ENCODE measurements around the gene STEAP4. TPM values are rescaled to one million over a fixed set of nuclear protein-coding genes. Genes with fewer than 3 reads are reported as not detected.

The STEAP4 gene
- total RNA-seq, 2 experiments from 2014 or later: not detected

DNA sequence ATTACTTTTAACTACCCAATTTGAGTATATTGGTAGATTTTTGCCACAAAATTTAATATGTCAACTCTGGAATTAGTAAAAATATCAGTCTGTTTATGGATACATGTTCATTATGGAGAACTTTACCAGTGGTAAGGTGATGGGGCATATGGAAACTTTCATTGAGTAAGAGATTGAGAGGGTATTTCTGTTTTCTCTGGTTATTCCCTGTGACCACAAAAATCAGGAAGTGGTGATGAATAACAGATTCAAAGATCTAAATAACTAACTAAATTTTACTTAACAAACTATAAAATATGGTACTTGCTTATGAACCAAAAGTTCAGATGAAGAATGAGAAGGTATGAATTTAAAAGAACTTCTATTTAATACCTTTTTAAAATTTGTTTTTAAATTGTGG is 22.1 kb upstream of the STEAP4 start:
- Mint-ChIP-seq H3K4me1 (no peaks in the 10 kb centered on the region), H3K27me3 (no peaks in the 10 kb centered on the region), H3K27ac (no peak overlapping the region), H3K9me3 (no peaks in the 10 kb centered on the region), H3K4me3 (no peak overlapping the region), H3K36me3 (ENCODE audit: low read depth) (no peaks in the 10 kb centered on the region)
- CTCF ChIA-PET: no interaction called here
- DNase-seq: no peak
- POLR2A ChIA-PET: no interaction called here

GRCh38 chr7:88324699-88325098 is 18.0 kb upstream of the STEAP4 start:
- no peaks in the 10 kb centered on the region for H3K9me3 Mint-ChIP-seq
- H3K4me3 Mint-ChIP-seq: no peak overlapping the region
- CTCF ChIA-PET: no interaction called here
- POLR2A ChIA-PET: no interaction called here
- no peak for DNase-seq
- H3K27me3 Mint-ChIP-seq: peaks cover 3% of the 10 kb centered on the region
- H3K4me1 Mint-ChIP-seq: no peaks in the 10 kb centered on the region
- no peak overlapping the region for H3K27ac Mint-ChIP-seq
- H3K36me3 Mint-ChIP-seq (ENCODE audit: low read depth): no peaks in the 10 kb centered on the region

GRCh38 chr7:88322151-88322550 is 15.5 kb upstream of the STEAP4 start:
- Mint-ChIP-seq H3K4me3 (no peak overlapping the region), H3K27me3 (peaks cover 6% of the 10 kb centered on the region), H3K36me3 (ENCODE audit: low read depth) (no peaks in the 10 kb centered on the region), H3K27ac (no peak overlapping the region), H3K4me1 (no peaks in the 10 kb centered on the region), H3K9me3 (no peaks in the 10 kb centered on the region)
- ChIA-PET POLR2A (no interaction called here), CTCF (no interaction called here)
- no peak for DNase-seq

GRCh38 chr7:88321694-88322093 is 15.0 kb upstream of the STEAP4 start:
- ChIA-PET CTCF (no interaction called here), POLR2A (no interaction called here)
- Mint-ChIP-seq H3K4me3 (no peak overlapping the region), H3K27ac (no peak overlapping the region), H3K36me3 (ENCODE audit: low read depth) (no peaks in the 10 kb centered on the region), H3K9me3 (no peaks in the 10 kb centered on the region), H3K4me1 (no peaks in the 10 kb centered on the region), H3K27me3 (peaks cover 6% of the 10 kb centered on the region)
- no peak for DNase-seq

DNA sequence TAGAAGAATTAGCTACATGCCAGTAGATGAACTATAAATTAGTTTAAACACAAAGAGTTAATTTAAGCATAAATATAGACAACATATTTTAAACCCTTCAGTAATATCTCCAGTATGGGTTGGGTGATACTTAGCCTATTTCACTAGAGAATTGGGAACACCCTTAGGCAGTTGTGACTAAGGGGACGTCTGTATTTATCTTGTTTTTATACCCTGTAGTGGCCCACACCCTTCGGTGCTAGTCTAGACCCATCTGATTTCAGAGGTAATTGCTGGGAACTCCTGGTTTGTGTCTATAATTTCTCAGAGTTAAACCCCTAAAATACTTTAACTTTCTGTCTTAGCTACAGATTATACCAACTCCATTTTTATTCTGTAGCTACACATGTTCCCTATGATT is 11.5 kb upstream of the STEAP4 start:
- Mint-ChIP-seq H3K36me3 (ENCODE audit: low read depth) (no peaks in the 10 kb centered on the region), H3K4me1 (no peaks in the 10 kb centered on the region), H3K9me3 (no peaks in the 10 kb centered on the region), H3K27me3 (peaks cover 13% of the 10 kb centered on the region), H3K4me3 (no peak overlapping the region), H3K27ac (no peak overlapping the region)
- ChIA-PET POLR2A (no interaction called here), CTCF (no interaction called here)
- no peak for DNase-seq

- DNase-seq: no peak
- H3K27ac Mint-ChIP-seq: no peak overlapping the region
- H3K9me3 Mint-ChIP-seq: no peaks in the 10 kb centered on the region
- POLR2A ChIA-PET: no interaction called here
- no peak overlapping the region for H3K4me3 Mint-ChIP-seq
- CTCF ChIA-PET: no interaction called here
- H3K4me1 Mint-ChIP-seq: no peaks in the 10 kb centered on the region
- peaks cover 13% of the 10 kb centered on the region for H3K27me3 Mint-ChIP-seq
- no peaks in the 10 kb centered on the region for H3K36me3 Mint-ChIP-seq (ENCODE audit: low read depth)
Observed at GRCh38 chr7:88317422-88317821, 10.7 kb upstream of the STEAP4 start.

- peaks cover 18% of the 10 kb centered on the region for H3K27me3 Mint-ChIP-seq
- DNase-seq: no peak
- H3K27ac Mint-ChIP-seq: no peak overlapping the region
- H3K4me3 Mint-ChIP-seq: no peak overlapping the region
- H3K36me3 Mint-ChIP-seq (ENCODE audit: low read depth): no peaks in the 10 kb centered on the region
- ChIA-PET POLR2A (no interaction called here), CTCF (no interaction called here)
- no peaks in the 10 kb centered on the region for H3K4me1 Mint-ChIP-seq
- no peaks in the 10 kb centered on the region for H3K9me3 Mint-ChIP-seq
Observed at GRCh38 chr7:88316456-88316855, 9.8 kb upstream of the STEAP4 start.

DNA sequence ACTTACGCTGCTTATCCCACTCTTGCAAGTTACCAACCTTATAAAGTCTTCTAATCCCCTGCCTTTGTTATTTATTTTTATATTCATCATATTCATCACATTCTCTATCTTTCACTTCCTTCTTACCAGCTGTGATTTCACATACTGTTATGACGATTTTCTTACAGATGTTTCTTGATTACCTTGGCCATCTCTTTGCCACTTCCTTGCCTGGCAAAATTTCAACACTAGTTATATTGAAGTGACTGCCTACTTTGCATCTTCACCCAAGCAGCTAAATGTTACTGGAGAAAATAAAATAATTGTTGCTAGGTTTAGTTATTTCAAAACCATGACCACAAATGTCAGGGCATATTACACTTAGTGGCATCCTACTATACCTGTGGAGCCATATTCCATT is 8.8 kb upstream of the STEAP4 start:
- Mint-ChIP-seq H3K4me3 (no peak overlapping the region), H3K36me3 (ENCODE audit: low read depth) (no peaks in the 10 kb centered on the region), H3K4me1 (no peaks in the 10 kb centered on the region), H3K9me3 (no peaks in the 10 kb centered on the region), H3K27ac (no peak overlapping the region), H3K27me3 (peaks cover 18% of the 10 kb centered on the region)
- CTCF ChIA-PET: no interaction called here
- POLR2A ChIA-PET: no interaction called here
- no peak for DNase-seq

GRCh38 chr7:88314061-88314491 is 7.4 kb upstream of the STEAP4 start:
- Mint-ChIP-seq H3K9me3 (no peaks in the 10 kb centered on the region), H3K27me3 (peaks cover 13% of the 10 kb centered on the region), H3K27ac (no peak overlapping the region), H3K36me3 (ENCODE audit: low read depth) (no peaks in the 10 kb centered on the region), H3K4me1 (no peaks in the 10 kb centered on the region), H3K4me3 (no peak overlapping the region)
- DNase-seq: no peak
- POLR2A ChIA-PET: no interaction called here
- CTCF ChIA-PET: no interaction called here

GRCh38 chr7:88312061-88312663 is 5.5 kb upstream of the STEAP4 start:
- POLR2A ChIA-PET: no interaction called here
- Mint-ChIP-seq H3K36me3 (ENCODE audit: low read depth) (no peaks in the 10 kb centered on the region), H3K27ac (no peak overlapping the region), H3K9me3 (no peaks in the 10 kb centered on the region), H3K27me3 (peaks cover 13% of the 10 kb centered on the region), H3K4me3 (no peak overlapping the region), H3K4me1 (no peaks in the 10 kb centered on the region)
- no peak for DNase-seq
- CTCF ChIA-PET: no interaction called here

DNA sequence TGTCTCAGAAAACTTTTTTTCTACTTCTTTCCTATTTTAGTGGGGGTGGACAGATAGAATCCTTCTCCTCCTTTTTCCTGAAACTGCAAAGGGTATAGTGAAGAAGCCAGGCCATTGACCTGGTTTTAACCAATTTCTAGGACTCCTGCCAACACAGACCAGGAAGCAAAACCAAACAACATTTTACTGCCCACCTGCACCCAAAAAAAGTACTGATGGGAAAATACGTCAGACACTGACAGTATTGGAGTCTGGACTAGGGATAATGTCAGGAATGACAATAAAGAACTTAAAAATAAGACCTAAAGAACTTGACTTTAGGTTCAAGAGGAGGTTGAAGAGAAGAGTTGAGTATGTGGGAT is 5.0 kb upstream of the STEAP4 start:
- Mint-ChIP-seq H3K27ac (no peak overlapping the region), H3K9me3 (no peaks in the 10 kb centered on the region), H3K4me3 (no peak overlapping the region), H3K4me1 (peaks cover 2% of the 10 kb centered on the region), H3K36me3 (ENCODE audit: low read depth) (no peaks in the 10 kb centered on the region), H3K27me3 (peaks cover 16% of the 10 kb centered on the region)
- no peak for DNase-seq
- ChIA-PET POLR2A (no interaction called here), CTCF (no interaction called here)

DNA sequence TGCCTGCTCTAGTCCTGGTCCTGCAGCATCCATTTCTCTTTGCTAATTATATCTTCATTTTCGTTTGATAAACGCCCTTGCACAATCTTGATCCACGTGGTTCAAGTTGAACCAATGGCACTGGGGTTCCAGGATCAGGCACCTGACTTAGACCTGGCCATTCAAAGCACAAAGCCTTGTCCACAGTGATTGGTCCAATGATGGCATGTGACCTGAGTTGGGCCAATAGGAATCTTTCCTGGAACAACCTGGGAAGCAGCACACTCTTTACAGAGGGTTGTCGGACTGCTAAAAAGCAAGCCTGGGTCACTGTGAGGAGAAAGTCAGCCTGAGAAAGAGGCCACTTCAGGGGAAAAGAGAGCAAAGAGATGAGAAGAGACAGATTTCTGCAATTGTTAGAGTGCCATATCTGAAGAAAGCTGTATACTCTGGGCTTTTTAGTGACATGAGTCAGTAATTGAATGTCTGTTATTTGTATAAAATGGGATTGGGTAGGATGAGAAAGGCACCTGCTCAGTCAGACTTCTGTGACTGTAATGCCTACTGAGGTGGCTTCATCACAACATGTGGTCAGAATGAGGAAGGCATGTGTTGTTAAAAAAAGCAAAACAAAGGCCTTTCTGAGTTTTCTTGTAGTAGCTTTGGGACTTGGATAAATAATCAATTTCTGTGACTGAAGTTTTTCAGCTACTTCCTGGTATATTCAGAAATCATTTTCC is 4.4 kb upstream of the STEAP4 start:
- Mint-ChIP-seq H3K4me3 (no peak overlapping the region), H3K9me3 (no peaks in the 10 kb centered on the region), H3K36me3 (ENCODE audit: low read depth) (no peaks in the 10 kb centered on the region), H3K27ac (no peak overlapping the region), H3K27me3 (peaks cover 19% of the 10 kb centered on the region), H3K4me1 (peaks cover 5% of the 10 kb centered on the region)
- ChIA-PET CTCF (no interaction called here), POLR2A (no interaction called here)
- no peak for DNase-seq

DNA sequence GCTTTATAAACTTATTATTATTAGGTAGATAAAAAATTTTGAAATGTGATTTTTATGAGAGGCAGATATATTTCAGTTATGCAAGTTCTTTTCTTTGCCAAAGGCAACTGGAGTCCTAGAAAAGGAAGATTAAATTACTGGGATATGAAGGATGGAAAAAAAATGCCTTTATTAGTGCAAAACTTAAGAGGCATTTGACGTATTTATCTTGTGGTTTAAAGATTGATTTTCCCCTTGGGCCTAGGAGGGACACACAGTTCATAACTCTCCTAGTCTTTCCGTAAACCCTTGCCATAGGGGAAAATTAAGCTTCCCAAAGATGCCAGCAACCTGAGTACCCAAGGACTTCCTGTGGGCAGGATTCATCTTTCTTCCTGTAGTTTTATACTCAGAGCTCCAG is 3.1 kb upstream of the STEAP4 start:
- Mint-ChIP-seq H3K27ac (no peak overlapping the region), H3K9me3 (no peaks in the 10 kb centered on the region)
- CTCF ChIA-PET: no interaction called here

DNA sequence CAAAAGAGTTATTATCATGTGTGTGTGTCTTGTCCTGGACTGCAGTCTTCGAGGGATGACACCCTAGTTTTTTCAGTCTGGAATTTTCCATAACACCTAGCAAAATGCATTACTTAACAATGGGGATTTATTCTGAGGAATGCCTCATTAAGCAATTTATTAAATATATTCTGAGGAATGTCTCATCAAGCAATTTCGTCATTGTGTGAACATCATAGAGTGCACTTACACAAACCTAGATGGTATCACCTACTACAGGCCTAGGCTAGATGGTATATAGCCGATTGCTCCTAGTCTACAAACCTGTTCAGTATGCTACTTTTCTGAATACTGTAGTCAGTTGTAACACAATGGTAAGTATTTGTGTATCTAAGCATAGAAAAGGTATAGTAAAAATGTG is 1.1 kb upstream of the STEAP4 start:
- H3K36me3 Mint-ChIP-seq (ENCODE audit: low read depth): no peaks in the 10 kb centered on the region
- H3K4me1 Mint-ChIP-seq: peaks cover 5% of the 10 kb centered on the region
- ChIA-PET CTCF (no interaction called here), POLR2A (no interaction called here)
- no peaks in the 10 kb centered on the region for H3K9me3 Mint-ChIP-seq
- no peak overlapping the region for H3K27ac Mint-ChIP-seq
- no peak overlapping the region for H3K4me3 Mint-ChIP-seq
- H3K27me3 Mint-ChIP-seq: peaks cover 19% of the 10 kb centered on the region
- no peak for DNase-seq

More for the DNA sequence above, 3.1 kb upstream of the STEAP4 start:
- Mint-ChIP-seq H3K4me3 (no peak overlapping the region), H3K27me3 (peaks cover 19% of the 10 kb centered on the region), H3K4me1 (peaks cover 5% of the 10 kb centered on the region), H3K36me3 (ENCODE audit: low read depth) (no peaks in the 10 kb centered on the region)
- POLR2A ChIA-PET: no interaction called here
- no peak for DNase-seq

Measured in activated CD4-positive, alpha-beta memory T cell treated with anti-CD3 and anti-CD28 coated beads, Interleukin-2, amount 10 ng/mL, durations not matched to agents 7 days and 5 days (primary cell).